GM10248 (cell line): ENCODE results near the gene SLC44A3.

Experiments
- CTCF ChIA-PET: fragments of 300-600 bp; sonication (Branson Sonifier 250); formaldehyde crosslinking; extraction: SDS; loops from one replicate; lab custom pipeline; 2021; ENCODE audit warnings: antibody characterized with exemption; lab: Yijun Ruan, JAX
- POLR2A ChIA-PET: fragments of 350-650 bp; sonication (Branson Sonifier 250); formaldehyde crosslinking; extraction: SDS; loops from one replicate; lab custom pipeline; 2020; ENCODE audit warnings: antibody characterized with exemption; lab: Yijun Ruan, JAX
- DNase-seq: peaks from one replicate; pipeline ENCODE4 v3.0.0; 2012; ENCODE audit errors: extremely low spot score
- TF ChIP-seq, protein P1 (sequence below): IDR thresholded peaks from 2 replicates; pipeline ENCODE4 v1.5.1; 2012; ENCODE audit warnings: mild to moderate bottlenecking, low read depth; ENCODE audit errors: extremely low read depth, missing control alignments, control extremely low read depth

Gene SLC44A3

GRCh38 chr1:94866164-94866807 lies 46.1 kb downstream of the SLC44A3 start:
- no peak for DNase-seq
- TF ChIP-seq, protein P1, sequence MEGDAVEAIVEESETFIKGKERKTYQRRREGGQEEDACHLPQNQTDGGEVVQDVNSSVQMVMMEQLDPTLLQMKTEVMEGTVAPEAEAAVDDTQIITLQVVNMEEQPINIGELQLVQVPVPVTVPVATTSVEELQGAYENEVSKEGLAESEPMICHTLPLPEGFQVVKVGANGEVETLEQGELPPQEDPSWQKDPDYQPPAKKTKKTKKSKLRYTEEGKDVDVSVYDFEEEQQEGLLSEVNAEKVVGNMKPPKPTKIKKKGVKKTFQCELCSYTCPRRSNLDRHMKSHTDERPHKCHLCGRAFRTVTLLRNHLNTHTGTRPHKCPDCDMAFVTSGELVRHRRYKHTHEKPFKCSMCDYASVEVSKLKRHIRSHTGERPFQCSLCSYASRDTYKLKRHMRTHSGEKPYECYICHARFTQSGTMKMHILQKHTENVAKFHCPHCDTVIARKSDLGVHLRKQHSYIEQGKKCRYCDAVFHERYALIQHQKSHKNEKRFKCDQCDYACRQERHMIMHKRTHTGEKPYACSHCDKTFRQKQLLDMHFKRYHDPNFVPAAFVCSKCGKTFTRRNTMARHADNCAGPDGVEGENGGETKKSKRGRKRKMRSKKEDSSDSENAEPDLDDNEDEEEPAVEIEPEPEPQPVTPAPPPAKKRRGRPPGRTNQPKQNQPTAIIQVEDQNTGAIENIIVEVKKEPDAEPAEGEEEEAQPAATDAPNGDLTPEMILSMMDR, result no peak
- ChIA-PET CTCF (interaction anchor here (5.6 kb wide), 1 partner anchor 12 kb away, joined by 50 read pairs; no protein-coding TSS in a partner anchor), POLR2A (no interaction called here)

DNA sequence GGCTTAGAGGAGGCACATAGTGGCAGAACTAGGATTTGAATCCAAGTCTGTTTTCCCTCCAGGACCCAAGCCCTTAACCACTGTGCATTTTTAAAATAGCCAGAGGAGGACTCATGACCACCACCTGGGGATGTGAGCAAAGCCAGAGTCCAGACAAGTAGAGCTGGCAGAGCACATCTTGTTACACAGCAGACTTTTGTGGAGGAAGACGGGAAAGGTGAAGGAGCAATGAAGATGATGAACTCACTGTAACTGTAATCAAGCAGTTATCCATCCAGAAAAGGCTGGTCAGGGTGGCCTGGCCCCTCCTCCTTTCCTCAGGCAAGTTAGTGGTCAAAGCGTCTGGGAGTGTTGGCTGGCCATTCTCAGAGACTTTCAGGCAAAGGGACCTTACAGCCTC lies 50.9 kb downstream of the SLC44A3 start:
- TF ChIP-seq, protein P1, result no peak
- CTCF ChIA-PET, result interaction anchor here (5.7 to 8.8 kb wide), 2 partner anchors 8 to 17 kb away, joined by 23 to 64 read pairs; no protein-coding TSS in a partner anchor
- DNase-seq, result no peak
- POLR2A ChIA-PET, result no interaction called here

GRCh38 chr1:94872771-94873495 lies 52.8 kb downstream of the SLC44A3 start:
- ChIA-PET CTCF (interaction anchor here (0.6 to 8.8 kb wide), 4 partner anchors 10 to 170 kb away, joined by 3 to 64 read pairs (median 13); no protein-coding TSS in a partner anchor), POLR2A (no interaction called here)
- TF ChIP-seq, protein P1, result no peak
- no peak for DNase-seq

GRCh38 chr1:94873520-94874351 lies 53.6 kb downstream of the SLC44A3 start:
- no peak for DNase-seq
- ChIA-PET POLR2A (no interaction called here), CTCF (interaction anchor here (0.7 to 8.8 kb wide), 7 partner anchors 11 to 392 kb away, joined by 3 to 64 read pairs (median 3); no protein-coding TSS in a partner anchor)
- TF ChIP-seq, protein P1, result no peak

DNA sequence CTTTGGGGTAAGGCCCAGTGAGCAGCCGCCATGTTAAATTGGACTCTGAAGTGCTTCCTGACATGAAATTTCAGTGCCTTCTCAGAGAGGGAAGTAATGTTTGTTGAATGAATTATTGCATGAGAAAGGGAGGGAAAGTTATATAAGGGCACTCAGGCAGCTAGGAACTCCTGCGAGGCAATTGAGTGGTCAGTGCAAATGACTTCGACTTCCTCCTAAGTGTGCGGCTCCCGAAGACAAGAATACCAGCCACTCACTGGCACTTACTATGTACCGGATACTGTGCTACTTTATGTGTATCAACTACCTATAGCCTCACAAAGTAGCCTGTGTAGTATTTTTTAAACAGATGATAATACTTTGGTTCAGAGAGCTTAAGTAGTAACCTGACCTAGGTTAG lies 54.3 kb downstream of the SLC44A3 start:
- TF ChIP-seq, protein P1, result no peak
- POLR2A ChIA-PET, result no interaction called here

GRCh38 chr1:94875794-94876193 lies 55.6 kb downstream of the SLC44A3 start:
- ChIA-PET POLR2A (no interaction called here), CTCF (interaction anchor here (0.8 to 8.8 kb wide), 3 partner anchors 10 to 22 kb away, joined by 3 to 64 read pairs (median 23); no protein-coding TSS in a partner anchor)
- TF ChIP-seq, protein P1, result no peak

More for the DNA sequence above, 54.3 kb downstream of the SLC44A3 start:
- DNase-seq, result no peak
- CTCF ChIA-PET, result interaction anchor here (0.7 to 8.8 kb wide), 6 partner anchors 12 to 169 kb away, joined by 3 to 64 read pairs (median 4); no protein-coding TSS in a partner anchor

More at GRCh38 chr1:94875794-94876193, 55.6 kb downstream of the SLC44A3 start:
- no peak for DNase-seq
